ENCODE measurements around the gene PBRM1.

PBRM1 gene

GRCh38 chr3:52547143-52547542, 138.6 kb downstream of the PBRM1 start:
- H3K27ac ChIP-seq: no peak overlapping the region
- no peak overlapping the region for H3K4me3 ChIP-seq

- Histone ChIP-seq H3K4me3 (no peak overlapping the region), H3K27ac (no peak overlapping the region)
Measured at GRCh38 chr3:52546111-52546901, 139.4 kb downstream of the PBRM1 start.

- no peak overlapping the region for H3K27ac ChIP-seq
- no peak overlapping the region for H3K4me3 ChIP-seq
Measured at GRCh38 chr3:52544937-52545336, 140.8 kb downstream of the PBRM1 start.

DNA sequence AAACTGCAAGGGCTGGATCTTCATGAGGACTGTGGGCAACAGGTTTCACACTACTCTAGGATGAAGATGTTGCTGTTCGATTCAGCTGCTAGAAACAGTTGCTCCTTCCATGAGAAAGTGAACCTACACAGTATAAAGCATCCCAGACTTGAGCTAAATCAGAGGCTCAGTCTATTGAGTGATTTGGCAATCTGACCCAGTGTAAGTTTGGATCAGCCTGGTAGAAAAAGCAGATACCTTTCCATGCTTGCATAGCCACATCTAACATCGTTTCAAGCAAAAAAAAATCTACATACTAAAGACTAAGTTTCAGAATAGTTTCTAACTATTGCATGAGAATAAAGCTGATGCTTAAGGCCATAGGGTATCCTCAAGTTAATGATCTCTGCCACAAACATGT, 144.7 kb downstream of the PBRM1 start:
- Histone ChIP-seq H3K4me3 (no peak overlapping the region), H3K27ac (no peak overlapping the region)

GRCh38 chr3:52539010-52539653, 146.6 kb downstream of the PBRM1 start:
- Histone ChIP-seq H3K4me3 (no peak overlapping the region), H3K27ac (peak overlapping the region in 4 of 21 experiments; percentile 2 to 91 (median 22))

DNA sequence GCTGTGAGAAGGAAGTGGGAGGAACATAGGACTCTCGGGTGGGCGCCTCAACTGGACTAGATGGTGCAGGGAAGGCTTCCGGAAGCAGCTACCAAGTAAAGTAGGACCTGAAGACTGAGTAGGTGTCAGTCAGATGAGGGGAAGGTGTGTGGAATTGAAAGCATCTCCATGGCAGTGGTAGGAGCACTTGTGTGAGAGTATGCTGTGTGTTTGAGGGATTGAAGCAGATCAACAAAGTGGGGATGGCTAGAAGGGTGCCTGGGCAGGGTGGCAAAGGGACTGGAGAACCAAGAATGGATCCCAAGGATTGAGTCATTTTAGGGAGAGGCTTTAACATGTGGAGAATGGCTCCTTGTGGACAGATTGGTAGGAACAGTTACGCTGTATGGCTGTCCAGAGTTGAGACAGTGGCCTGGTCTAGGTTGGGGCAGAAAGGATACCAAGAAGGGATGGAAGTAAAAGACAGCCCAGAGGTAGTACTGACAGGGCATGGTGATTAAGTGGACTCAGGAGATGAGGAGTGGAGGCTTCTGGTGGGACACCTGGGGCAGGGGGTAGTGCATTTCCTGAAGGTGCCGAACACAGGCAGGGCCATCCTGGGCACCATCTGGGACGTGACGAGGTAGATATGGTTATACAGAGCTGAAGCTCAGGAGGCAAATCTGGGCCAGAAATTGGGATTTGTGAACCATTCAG, 147.8 kb downstream of the PBRM1 start:
- Histone ChIP-seq H3K4me3 (peak overlapping the region; percentile 53 to 79 (median 69)), H3K27ac (peak overlapping the region in 13 of 21 experiments; percentile 13 to 94 (median 85))

GRCh38 chr3:52537165-52537620, 148.5 kb downstream of the PBRM1 start:
- Histone ChIP-seq H3K4me3 (peak overlapping the region; percentile 53 to 79 (median 69)), H3K27ac (peak overlapping the region in 20 of 21 experiments; percentile 28 to 94 (median 84))

GRCh38 chr3:52536369-52537164, 149.1 kb downstream of the PBRM1 start, which contains the start of gene UQCC5:
Gene UQCC5 (plus strand): TSS chr3:52536605. CDS start chr3:52536756, 151 bp downstream.
- Histone ChIP-seq H3K27ac (peak within 1 kb of the TSS; percentile 28 to 94 (median 85)), H3K4me3 (peak within 1 kb of the TSS; percentile 53 to 79 (median 69))

DNA sequence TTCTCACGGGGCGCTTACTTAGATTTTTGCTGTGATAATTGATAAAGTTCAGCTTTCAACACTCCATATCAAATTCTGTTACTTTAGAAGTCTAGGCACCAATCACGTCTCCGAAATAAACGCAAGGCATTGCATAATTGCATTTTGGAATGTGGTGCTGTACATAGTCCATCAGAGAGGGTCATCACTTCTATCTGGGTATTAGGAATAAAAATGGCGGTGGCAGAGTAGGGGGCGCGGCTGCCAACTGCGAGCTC, 149.7 kb downstream of the PBRM1 start:
- H3K4me3 ChIP-seq: peak overlapping the region in 3 of 7 experiments; percentile 54 to 79 (median 69)
- H3K27ac ChIP-seq: peak overlapping the region in 5 of 21 experiments; percentile 24 to 88 (median 86)

DNA sequence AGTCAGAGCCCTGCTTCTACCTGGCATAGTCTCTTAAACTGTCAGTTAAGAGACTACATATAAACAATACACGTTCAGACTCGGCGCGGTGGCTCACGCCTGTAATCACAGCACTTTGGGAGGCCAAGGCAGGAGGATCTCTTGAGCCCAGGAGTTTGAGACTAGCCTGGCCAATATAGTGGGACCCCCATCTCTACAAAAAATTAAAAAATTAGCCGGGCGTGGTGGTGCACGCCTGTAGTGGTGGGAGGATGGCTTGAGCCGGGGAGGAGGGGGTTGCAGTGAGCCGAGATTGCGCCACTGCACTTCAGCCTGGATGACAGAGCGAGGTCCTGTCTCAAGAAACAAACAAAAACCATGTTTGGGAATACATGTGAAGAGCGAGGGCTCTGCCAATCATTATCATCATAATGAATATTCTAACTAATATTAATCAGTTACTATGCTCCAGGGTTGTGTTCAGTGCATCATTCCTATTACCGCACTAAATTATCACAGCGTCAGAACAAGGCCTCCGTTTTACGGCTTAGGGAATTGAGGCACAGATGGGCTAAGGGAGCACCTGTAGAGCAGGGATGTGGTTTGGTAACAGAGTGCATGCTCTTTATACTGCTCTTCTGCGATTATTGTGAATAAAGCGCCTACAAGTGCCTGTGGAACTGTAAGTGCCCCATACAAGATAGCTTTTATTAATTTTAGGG, 150.2 kb downstream of the PBRM1 start:
- Histone ChIP-seq H3K4me3 (peak overlapping the region in 2 of 7 experiments; percentile 54 to 69), H3K27ac (peak overlapping the region in 10 of 21 experiments; percentile 56 to 88 (median 86))

- Histone ChIP-seq H3K4me3 (peak overlapping the region; percentile 42 to 81 (median 53)), H3K27ac (peak overlapping the region in 20 of 21 experiments; percentile 44 to 88 (median 80))
Measured at GRCh38 chr3:52534281-52535183, 151.2 kb downstream of the PBRM1 start.

DNA sequence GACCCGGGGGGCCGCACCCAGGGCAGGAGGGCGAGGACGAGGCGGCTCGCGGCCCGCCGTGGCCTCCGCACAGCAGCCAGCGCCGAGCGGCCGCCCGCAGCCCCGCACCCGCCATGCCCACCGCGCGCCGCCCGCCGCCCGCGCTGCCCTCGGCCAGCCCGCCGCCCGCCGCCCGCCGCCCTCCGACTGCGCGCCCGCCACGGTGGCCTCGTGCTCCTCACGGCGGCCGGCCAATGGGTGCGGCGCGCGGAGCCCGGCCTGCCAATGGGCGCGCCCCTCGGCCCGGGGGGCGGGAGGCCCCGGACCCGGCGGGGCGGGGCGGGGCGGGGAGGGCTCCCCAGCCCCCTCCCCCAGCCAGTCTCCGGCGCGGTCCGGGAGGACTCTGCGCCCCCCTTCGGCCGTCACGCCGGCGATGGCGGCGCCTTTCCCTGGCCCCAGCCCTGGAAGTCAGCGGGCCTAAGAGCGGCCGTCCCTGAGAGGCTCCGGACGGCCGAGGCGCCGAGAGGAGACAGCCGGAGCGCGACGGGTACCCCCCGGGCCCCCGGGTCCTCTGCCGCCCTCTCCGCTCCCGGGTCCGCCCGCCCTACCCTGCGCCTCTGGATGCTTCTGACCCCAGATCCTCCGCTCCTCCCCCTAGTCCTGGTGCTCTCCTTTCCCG, 152.0 kb downstream of the PBRM1 start, which contains the start of gene NT5DC2:
TSS of gene NT5DC2 (minus strand) at position 235 of the 658 bp plus-strand sequence. CDS start at position 115, 120 bp downstream.
- Histone ChIP-seq H3K4me3 (peak within 1 kb of the TSS; percentile 52 to 81 (median 69)), H3K27ac (peak within 1 kb of the TSS; percentile 18 to 88 (median 78))

GRCh38 chr3:52532838-52533622, 152.7 kb downstream of the PBRM1 start:
- Histone ChIP-seq H3K4me3 (peak overlapping the region; percentile 52 to 81 (median 69)), H3K27ac (peak overlapping the region; percentile 18 to 82 (median 70))

- peak overlapping the region in 17 of 21 experiments; percentile 10 to 82 (median 70) for H3K27ac ChIP-seq
- H3K4me3 ChIP-seq: peak overlapping the region; percentile 52 to 81 (median 69)
Measured at GRCh38 chr3:52532517-52532837, 153.2 kb downstream of the PBRM1 start.

- Histone ChIP-seq H3K27ac (peak overlapping the region in 11 of 21 experiments; percentile 0 to 72 (median 44)), H3K4me3 (peak overlapping the region in 5 of 7 experiments; percentile 53 to 81 (median 73))
Measured at GRCh38 chr3:52531860-52532516, 153.7 kb downstream of the PBRM1 start.

Measured in skin epidermis (tissue), 12 donors.